ENCODE data around the gene CTXN3.
"Not testable (repeated sequence)": the region's sequence is repeated elsewhere in the genome, so short reads cannot be mapped to it uniquely, and the experiment has no call there.

DNA sequence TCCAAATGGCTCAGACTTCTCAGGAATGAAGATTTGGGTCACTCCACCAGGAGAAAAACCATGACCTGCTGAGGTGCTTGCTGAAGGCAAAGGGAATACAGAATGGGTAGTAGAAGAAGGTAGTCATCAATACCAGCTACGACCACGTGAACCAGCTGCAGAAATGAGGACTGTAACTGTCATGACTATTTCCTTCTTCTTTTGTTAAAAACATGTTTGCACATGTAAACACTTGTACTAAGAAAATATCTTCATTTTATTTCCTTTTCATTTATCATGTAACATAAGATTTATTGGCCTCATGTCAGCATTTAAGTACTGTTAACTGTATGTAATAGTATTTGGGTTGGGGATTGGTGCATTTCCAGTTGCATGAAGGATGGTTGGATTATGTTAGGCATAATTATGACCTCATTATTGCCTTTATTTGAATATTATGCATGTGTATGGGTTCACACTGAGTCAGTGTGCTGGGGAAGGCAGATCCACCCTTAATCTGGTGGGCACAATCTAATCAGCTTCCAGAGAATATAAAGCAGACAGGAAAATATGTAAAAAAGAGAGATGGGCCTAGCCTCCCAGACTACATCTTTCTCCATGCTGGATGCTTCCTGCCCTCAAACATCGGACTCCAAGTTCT is 30.9 kb downstream of the CTXN3 start:
- TF ChIP-seq CTCF, POLR2A (IDR thresholded peaks at IDR 0.05): not testable (repeated sequence)
